NCI-H226 (cell line): ENCODE results near the gene CNTLN.
A peak's percentile ranks its signal among the peaks of the same experiment; 100 is the strongest.
"Not testable (repeated sequence)": the region's sequence is repeated elsewhere in the genome, so short reads cannot be mapped to it uniquely, and the experiment has no call there.

Experiments used
- DNase-seq: peaks from one replicate; pipeline ENCODE4 v3.0.0-alpha.2; 2015

Gene CNTLN

DNA sequence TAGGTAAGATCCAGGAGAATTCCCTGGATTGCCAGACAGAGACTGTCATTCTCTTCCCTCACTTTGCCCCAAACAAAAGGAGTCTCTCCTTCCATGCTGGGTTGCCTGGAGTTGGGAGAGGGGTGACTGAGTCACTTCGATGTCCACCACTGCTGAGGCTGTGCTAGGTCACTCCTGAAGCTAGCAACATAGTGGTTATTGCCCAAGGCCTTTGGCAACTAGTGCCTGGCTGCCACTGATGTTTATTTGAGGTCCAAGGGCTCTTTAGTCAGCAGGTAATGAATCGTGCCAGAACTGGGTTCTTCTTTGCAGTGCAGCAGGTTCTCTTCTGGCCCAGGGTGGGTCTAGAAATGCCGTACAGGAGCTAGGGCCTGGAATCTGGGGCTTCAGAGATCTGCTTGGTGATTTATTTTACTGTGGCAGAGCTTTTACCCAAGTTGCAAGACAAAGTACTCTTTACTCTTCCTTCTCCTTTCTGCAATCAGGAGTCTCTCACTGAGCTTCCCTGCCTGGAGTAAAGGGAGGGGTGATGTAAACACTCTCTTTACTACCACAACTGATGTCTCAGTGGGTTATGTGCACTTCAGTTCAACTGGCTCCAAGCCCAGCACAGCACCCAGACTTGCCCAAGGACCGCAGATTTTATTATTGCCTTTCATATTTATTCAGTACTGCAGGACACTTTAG is 288.3 kb downstream of the CNTLN start:
- DNase-seq, result no peak

DNA sequence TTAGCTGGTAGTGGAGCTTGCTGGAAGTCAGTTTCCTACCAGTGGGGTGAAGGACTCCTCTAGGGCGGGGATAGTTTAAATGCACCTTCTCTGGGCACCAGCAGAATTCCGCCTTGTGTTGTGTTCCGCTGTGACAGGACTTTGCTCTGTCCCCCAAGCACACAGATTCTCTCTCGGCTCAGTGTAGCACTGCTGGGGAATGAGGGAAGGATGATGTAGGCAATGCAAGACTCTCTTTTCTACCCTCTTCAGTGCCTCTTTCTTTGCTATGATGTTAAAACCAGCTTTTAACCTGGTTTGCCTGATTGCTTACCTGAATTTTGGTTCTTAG is 288.8 kb downstream of the CNTLN start:
- DNase-seq, result no peak

DNA sequence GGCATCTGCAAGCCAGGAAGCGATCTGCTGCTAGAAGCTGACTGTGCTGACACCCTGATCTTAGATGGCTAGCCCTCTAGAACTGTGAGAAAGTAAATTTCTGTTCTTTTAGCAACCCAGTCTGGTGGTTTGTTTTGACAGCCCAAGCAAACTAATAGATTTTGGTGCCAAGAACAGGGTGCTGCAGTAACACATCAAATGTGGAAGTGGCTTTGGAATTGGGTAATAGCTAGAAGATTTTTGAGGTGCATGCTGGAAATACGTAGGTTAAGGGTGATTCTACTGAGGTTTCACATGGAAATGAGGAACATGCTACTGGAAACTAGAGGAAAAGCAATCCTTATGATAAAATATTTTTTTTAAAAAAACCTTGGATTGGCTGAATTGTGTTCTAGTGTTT is 290.5 kb downstream of the CNTLN start:
- no peak for DNase-seq

DNA sequence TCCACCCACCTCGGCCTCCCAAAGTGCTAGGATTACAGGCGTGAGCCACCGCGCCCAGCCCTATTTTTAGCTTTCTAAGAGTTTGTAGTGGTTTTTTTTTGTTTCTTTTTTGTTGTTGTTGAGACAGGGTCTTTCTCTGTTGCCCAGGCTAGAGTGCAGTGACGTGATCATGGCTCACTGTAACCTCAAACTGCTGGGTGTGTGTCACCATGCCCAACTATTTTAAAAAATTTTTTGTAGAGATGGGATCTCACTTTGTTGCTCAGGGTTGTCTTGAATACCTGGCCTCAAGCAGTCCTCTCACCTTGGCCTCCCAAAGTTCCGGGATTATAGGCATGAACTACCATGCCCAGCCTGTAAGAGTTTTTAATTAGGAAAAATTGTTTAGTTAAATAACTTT is 298.7 kb downstream of the CNTLN start:
- no peak for DNase-seq

DNA sequence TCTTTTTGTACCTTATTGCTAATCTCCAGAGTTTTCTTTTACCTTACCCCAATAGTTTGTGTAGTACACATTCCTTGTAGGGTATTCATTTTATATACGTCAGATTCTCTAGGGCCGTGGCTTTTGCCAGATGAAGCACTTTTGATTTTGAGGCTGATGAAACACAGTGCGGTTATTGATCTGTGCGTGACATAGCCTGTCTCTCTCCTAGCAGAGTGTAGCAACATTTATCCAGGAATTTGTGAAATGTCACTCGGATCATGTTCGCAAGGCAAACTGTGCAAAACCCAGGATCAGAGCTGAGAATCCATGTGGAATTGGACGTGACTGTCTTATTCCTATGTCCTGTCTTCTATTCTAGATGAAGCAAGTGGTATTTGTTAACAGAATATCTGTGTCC is 302.0 kb downstream of the CNTLN start:
- no peak for DNase-seq

DNA sequence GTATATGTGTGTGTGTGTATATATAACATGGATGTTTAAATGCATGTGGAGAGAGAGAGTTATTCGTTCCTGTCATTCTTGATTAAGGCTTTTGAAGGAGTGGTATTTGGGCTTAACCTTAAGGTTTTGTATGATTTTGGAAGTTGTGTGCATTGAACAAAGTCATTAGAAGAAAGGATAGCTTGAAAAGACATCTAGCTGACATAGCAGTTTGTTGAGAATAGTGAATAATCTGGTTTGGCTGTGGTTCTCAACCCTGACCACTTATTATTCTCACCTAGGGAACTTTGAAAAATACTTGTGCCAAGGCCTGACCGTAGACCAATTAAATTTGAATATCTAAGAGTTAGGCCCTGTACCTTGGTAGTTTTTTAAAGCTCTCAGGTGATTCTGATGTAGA is 303.0 kb downstream of the CNTLN start:
- no peak for DNase-seq

DNA sequence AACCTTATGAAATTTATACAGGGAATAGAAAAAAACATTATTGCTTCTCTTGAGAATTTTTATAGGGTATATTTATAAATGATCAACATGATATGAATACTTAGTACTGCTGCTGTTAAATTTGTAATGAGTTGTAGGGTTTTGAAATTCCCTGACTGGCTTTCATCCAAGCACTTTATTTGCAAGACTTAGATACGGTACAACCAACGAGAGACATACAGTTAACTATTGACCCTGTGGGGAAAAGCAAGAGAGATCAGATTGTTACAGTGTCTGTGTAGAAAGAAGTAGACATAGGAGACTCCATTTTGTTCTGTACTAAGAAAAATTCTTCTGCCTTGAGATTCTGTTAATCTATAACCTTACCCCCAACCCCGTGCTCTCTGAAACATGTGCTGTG is 310.3 kb downstream of the CNTLN start:
- DNase-seq, result not testable (repeated sequence)

DNA sequence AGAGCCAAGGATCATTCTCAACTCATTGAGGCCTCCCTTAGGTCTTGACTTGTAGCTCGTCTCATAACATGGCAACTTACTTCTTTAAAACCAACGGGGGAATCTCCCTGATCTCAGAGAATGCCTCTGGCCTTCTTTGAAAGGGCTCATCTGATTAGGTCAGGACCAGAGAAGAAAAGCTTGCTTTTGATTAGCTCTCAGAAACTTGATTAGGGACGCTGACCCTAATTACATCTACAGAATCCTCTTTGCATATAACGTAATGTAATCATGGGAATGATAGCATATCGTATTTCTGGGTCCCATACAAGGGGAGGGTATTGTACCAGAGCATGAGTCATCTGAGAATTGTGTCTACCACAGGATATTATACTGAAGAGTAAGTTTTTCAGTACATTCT is 318.9 kb downstream of the CNTLN start:
- no peak for DNase-seq

DNA sequence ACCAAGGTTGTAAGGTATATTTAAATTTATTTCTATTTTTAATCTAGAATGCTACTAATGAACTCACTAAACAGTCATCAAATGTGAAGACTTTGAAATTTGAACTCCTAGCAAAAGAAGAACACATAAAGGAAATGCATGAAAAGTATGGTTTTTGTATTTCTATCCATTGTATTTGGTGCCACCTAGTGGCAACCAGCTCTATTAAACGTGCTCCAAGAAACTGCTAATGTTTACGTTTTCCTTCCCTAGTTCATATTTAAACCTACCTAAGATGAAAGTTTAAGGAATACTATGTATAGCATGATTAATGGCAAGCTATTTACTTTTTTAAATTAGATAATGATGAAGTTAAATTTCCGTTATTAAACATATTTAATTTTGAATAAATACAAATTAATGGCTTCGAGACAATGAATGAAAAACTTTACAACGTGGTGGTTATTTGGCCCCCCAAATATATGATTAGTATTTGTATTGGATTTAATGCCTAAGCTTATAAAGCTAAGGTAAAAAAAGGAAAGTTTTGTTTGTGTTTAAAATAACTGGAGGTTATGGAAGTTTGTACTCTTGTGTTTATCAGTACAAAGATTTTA is 328.1 kb downstream of the CNTLN start:
- DNase-seq, result no peak

DNA sequence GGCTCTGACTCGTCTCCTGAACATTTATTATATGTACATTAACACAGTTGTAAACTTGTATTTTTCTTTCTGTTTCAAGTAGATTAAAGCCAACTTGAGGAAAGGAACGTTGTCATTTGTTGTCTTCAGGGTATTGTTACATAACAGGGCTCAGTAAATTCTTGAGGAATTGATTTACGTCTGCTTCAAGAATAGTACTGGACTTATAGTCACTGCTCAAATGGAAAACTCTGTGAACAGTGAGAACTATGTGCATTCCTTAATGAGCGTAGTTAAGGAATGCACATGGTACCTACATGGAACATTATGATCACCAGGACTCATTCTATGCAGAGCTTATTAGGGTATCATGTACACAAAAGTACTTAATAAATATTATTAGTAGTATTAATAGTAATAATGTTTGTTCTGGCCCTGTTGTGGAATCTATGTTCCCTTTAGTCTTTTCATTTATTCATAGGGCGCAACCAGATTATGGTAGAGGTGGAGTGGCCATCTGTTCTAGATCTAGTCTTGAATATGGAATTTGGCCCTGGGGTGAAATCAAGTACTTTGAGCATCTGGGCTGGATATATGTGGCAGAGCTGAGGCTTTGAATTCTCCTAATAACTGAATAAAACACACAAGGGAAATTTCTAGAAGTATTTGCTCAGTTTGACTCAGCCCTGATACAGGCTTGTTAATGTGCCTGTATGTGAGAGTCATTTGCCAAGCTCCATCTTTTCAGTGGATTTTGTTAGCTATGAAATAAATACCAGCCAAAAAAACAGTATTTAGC is 335.4 kb downstream of the CNTLN start:
- DNase-seq, result no peak

DNA sequence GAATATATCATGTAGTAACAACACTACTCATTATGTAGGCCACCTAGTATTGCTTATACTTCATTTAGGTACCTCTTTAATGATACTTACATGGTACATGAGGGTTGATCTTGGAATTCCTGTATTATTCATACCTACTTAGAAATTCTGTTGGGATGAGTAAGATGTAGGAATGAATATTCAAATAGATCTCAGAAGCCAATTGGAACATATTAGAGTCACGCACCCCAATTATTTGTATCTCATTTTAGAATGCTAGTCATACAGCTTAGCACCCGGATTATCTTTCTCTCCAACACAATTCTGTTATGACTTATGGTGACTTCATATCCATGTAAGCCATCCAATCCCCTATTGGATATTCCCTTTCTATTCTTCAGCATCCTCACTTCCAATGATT is 337.3 kb downstream of the CNTLN start:
- no peak for DNase-seq

DNA sequence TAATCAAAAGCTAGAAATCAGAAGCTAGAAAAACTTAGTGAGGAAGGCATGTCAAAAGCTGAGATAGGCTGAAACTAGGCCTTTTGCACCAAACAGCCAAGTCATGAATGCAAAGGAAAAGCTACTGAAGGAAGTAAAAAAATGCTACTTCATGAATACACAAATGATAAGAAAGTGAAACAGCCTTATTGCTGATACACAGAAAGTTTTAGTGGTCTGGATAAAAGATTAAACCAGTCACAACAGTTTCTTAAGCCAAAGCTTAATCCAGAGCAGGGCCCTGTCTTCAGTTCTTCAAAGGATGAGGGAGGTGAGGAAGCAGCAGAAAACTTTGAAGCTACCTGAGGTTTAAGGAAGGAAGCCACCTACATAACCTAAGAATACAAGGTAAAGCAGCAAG is 341.6 kb downstream of the CNTLN start:
- no peak for DNase-seq

DNA sequence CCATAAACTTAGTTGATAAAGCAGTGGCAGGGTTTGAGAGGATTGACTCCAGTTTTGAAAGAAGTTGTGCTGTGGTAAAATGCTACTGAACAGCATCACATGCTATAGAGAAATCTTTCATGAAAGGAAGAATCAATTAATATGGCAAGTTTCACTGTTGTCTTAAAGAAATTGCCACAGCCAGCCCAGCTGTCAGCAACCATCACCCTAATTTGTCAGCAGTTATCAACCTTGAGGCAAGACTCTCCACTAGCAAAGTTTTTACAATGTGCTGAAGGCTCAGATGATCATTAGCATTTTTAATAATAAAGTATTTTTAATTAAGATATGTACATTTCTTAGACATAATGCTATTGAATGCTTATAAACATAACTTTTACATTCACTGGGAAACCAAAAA is 343.0 kb downstream of the CNTLN start:
- no peak for DNase-seq

DNA sequence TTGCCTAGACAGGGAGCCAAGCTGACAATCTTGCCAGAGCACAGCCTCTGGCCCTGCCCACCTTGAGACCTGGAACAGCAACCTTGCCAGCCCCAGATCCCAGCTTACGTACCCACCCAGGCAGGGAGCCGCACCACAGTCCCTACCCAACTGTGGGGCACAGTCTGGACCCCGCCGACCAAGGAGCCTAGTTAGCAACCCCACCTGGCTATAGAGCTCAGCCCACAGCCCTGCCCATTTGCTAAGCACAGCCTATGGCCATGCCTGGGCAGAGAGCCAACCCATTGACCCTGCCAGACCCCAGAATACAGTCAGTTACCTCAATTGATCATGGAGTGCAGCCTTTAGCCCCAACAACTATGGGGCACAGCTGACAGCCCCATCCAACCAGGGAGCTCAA is 346.1 kb downstream of the CNTLN start:
- DNase-seq, result no peak

DNA sequence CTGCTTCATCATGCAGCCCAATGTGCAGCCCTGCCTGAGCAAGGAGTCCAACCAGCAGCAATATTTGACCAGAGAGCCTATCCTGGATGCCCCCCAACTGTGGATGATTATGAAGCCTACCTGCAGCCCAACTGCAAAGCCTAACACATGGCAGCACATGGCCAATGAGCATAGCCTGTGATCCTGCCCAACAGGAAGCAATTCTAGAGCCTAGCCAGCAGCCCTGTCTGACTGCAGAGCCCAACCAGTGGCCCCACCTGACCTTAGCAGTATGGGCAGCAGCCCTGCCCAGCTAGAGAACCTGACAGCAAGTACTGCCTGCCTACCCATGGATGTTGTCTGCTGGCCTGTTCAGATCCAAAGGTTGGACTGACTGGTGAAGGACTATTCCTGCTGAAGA is 346.7 kb downstream of the CNTLN start:
- no peak for DNase-seq

DNA sequence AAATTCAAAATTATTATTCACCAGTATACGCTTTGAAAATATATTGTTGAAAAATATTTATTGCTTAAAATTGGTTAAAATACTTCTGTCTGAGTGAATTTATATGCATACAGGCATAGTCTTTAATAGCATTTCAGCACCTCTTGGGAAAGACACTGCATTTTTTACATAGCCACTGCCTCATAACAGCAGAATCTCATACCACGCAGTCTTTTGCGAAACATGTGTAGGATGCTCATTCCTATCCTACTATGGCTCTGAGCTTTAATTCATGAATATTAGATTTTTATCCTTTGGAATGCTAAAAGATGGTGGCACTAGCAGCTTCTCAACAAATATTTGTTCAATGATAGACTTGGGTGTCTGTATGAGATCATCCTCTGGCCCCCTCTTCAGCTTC is 350.1 kb downstream of the CNTLN start:
- DNase-seq, result no peak

DNA sequence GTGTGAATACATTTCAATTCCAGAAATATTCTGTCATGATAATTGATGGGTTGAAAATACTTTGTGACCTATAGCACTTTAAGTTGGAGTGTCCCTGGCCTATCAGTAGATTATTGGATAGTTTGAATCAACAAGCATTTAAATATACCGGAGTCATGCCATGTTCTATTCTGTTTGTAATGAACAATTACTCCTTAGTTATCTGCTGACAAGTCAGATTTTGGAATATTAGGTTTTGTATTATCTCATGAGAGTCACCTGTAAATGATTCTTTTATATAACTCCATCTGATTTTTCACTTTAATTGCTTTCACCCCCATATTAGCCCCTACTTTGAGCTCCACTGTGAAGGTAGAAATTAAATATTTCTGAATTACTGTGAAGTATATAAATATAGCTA is 351.6 kb downstream of the CNTLN start:
- no peak for DNase-seq

DNA sequence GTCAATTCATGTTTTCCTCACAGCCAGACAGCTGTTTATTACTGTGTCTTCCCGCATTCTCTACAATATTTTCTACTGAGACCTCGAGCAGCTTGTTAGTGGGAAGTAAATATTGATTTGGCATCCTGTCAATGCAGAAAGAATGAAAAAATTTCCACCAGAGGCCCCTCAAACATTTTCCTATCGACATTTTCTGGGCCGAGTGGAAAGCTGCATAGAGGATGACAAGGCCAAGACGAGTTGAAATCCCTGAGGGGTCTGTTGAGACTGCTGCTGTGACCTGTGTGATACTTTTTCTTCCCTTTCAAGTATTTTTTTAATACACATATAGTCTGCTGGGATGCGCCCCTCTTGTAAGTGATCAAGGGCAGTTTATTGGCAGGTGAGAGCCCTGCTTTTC is 352.6 kb downstream of the CNTLN start:
- DNase-seq, result no peak

DNA sequence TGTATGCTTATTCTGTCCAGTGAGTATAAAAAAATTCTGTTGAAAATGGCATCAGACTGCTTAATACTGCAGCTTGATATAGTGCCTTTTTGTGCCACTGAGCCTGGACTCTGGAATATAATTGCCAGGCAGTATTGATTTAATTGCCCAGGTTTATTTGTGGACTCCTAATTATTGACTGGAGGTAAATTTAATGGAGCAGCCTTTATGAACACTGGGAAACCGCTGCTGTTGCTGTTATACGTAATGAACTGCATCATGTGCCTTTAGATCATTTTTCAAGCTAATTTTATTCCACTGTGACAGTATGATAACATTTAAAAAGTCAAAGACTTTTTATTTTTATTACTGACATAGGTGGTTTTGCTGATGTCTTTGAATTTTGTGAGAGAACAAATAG is 353.8 kb downstream of the CNTLN start:
- DNase-seq, result no peak

DNA sequence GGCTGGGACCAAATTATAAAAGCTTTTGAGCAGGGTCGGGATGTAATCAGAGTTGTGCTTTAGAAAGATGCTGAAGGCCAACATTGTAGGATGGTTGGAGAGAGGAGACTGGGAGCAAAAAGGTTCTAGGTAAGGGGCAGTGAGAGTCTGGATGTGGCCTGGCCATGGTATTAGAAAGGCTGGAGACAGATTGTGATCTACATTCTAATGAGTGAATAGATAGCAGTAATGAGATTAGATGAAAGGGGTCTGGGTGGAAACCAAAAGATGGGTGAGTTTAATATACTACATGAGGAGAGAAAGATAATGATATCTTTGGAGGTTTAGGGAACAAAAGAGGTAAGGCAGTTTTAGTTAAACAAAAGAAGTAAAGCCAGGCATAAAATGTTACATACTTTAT is 355.3 kb downstream of the CNTLN start:
- DNase-seq, result no peak

DNA sequence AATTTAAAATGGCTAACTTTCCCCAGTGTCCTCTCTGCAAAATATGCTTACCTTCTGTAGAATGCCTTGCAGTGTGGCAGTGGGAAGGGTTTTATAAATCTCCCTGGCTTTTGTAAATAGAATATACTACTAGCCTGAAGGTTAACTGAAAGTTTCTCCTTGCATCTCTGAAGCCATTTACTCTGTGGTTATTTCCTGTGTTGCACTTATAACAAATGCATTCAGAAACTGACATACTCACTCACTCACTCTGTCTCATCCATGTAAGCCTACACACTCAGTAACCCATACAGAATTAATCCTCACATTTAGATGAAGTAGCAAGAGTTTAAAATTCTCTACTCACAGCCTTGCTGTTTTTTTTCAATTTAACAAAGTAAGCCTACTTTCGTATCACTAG is 356.9 kb downstream of the CNTLN start:
- DNase-seq, result no peak

DNA sequence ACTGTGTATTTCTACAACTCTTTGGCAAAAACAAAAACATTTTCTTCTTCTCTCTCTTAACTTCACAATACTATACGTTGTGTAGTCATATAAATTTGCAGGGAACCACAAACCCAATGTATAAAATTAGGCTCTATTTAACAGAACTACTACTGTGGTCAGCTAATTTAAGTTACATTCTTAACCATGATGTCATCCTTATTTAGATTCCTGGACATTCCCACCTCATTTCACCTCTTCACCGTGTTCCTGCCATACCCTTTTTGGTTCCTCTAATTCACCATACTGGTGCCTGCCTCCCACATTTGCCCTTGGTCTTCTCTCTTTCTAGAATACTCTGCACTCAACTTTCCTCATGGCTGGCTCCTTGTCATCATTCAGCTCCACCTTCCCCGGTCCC is 368.4 kb downstream of the CNTLN start:
- DNase-seq, result no peak

DNA sequence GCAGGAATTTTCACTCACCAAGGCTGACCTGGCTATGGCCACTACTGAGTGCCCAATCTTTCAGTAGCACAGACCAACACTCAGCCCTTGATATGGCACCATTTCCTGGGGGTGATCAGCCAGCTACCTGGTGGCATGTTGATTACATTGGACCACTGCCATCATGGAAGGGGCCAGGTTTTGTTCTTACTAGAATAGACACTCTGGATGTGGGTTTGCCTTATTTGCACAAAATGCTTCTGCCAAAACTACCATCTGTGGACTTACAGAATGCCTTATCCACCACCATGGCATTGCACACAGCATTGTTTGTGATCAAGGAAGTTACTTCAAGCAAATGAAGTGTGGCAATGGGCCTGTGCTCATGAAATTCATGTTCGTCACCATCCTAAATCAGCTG is 374.3 kb downstream of the CNTLN start:
- no peak for DNase-seq

DNA sequence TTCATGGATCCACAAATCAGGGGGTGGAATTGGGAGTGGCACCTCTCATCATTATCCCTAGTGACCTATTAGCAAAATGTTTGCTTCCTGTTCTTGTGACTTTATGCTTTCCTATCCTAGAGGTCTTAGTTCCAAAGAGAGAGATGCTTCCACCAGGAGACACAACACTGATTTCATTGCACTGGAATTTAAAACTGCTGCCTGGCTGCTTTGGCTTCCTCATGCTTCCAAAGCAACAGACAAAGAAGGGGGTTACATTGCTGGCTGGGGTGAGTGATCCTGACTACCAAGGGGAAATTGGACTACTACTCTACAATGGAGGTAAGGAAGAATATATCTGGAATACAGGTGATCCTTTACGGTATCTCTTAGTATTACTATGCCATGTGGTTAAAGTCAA is 374.9 kb downstream of the CNTLN start:
- peak; percentile 6 for DNase-seq

DNA sequence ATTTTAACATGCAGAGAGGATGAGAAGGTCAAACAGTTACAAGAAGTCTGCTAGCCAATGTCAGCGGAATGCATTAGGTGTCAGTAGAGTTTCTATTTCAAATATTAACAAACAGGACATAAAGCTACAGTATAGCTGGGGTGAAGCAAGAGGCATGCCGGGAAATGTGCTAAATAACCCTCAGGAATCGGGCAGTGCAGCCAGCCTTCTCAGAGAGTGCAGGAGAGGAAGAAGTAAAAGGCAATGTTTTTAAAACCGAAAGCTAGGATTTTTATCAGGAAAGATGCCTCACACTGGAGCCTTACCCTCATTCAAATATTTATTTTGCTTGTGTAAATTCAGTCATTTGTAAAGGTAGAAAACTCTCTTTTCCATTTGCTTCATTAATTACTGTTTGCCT is 384.9 kb downstream of the CNTLN start:
- DNase-seq, result no peak
